ENCODE results near the gene SMYD5. TPM values are rescaled to one million over a fixed set of nuclear protein-coding genes. Genes with fewer than 3 reads are reported as not detected.

The SMYD5 gene
- total and polyA plus RNA-seq, 2 donors (not counting 3 experiments of a cell fraction or from before 2014, with no cell fraction given), result 16.2 to 31.7 TPM

DNA sequence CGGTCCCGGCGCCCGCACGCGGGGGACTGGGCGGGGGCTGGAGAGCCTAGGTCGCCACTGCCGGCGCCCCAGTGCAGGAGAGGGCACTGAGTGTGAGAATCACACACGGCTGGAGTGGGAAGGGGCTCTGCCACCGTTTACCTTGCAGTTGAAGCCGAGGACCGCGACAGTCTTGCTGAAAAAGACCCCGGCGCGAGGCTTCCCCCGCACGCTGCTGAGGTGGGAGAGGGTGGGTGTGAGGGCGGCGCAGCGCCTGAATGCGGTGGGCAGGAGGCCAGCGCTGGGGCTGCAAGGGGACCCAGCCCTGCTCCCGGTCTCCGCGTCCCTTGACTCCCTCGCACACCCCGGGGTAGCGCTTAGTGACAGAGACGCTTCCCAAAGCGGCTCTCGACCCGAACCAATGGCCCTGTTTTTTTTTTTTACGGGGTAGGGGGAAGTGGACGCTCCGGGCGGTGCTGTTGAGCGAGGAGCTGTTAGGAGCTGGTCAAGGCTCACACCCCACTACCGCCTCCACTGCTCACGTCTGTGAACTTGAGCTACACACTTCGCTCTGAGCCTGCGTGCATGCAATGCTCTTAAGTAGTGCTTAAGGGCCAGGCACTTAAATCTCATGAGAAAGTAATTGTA is 10.9 kb upstream of the SMYD5 start:
- Histone ChIP-seq H3K79me2 (ENCODE audit: control insufficient read depth, insufficient read depth, low read length) (no peaks in the 10 kb centered on the region), H3K4me3 (replicated peaks in 1 of 3; ENCODE audit: insufficient read depth in 1 of 3, low read depth in 1 of 3, low read length in 3 of 3) (no peak overlapping the region), H2AFZ (ENCODE audit: low read depth, low read length) (no peak overlapping the region), H3K27me3 (ENCODE audit: control insufficient read depth in 2 of 2, insufficient read depth in 2 of 2, low read length in 2 of 2) (peaks cover 40 to 56% of the 10 kb centered on the region in 2 experiments), H3K27ac (ENCODE audit: insufficient read depth, low read depth, low read length) (no peak overlapping the region), H3K36me3 (ENCODE audit: control insufficient read depth in 2 of 2, extremely low read depth in 1 of 2, insufficient read depth in 2 of 2, low read length in 2 of 2) (no peaks in the 10 kb centered on the region), H3K9ac (replicated peaks; ENCODE audit: extremely low read depth, insufficient read depth, low read length) (no peak overlapping the region), H4K20me1 (replicated peaks; ENCODE audit: control insufficient read depth, extremely low read depth, insufficient read depth, low read length) (no peaks in the 10 kb centered on the region), H3K4me1 (ENCODE audit: control insufficient read depth, extremely low read depth, insufficient read depth, low read length) (peaks cover 5% of the 10 kb centered on the region), H3K9me3 (replicated peaks; ENCODE audit: control insufficient read depth, insufficient read depth, low read length) (no peaks in the 10 kb centered on the region), H3K9me1 (replicated peaks; ENCODE audit: control insufficient read depth, extremely low read depth, insufficient read depth, low read length) (no peaks in the 10 kb centered on the region), H3K4me2 (ENCODE audit: insufficient read depth, low read length) (no peak overlapping the region)
- POLR2A ChIA-PET, result no interaction called here
- FAIRE-seq (no peak), DNase-seq (ENCODE audit: low read depth, low spot score) (no peak)
- CTCF ChIA-PET, result interaction anchor here (1.1 to 1.3 kb wide), 2 partner anchors 9 to 26 kb away, joined by 5 read pairs; no protein-coding TSS in a partner anchor
- dilution Hi-C loops (cut with MboI; ENCODE audit: extremely low pct_ligation_motif_present, low sequenced_read_pairs), result no loop called here
- BruUV-seq (replicated peaks), result no TSS peak
- TF ChIP-seq POLR2AphosphoS5 (IDR thresholded peaks at IDR 0.05; ENCODE audit: insufficient read depth, low read depth, low read length) (no peak), FOS (IDR thresholded peaks at IDR 0.05; ENCODE audit: borderline replicate concordance, insufficient read depth, low read length) (no peak), EZH2 (IDR thresholded peaks at IDR 0.05; ENCODE audit: borderline replicate concordance, low read depth, low read length, severe bottlenecking) (peak; percentile 99), POLR2A (IDR thresholded peaks at IDR 0.05; ENCODE audit: low read depth, low read length) (no peak), JUN (IDR thresholded peaks at IDR 0.05; ENCODE audit: borderline replicate concordance, insufficient read depth, insufficient read length, low read depth) (no peak)
- TF ChIP-seq, protein P1, sequence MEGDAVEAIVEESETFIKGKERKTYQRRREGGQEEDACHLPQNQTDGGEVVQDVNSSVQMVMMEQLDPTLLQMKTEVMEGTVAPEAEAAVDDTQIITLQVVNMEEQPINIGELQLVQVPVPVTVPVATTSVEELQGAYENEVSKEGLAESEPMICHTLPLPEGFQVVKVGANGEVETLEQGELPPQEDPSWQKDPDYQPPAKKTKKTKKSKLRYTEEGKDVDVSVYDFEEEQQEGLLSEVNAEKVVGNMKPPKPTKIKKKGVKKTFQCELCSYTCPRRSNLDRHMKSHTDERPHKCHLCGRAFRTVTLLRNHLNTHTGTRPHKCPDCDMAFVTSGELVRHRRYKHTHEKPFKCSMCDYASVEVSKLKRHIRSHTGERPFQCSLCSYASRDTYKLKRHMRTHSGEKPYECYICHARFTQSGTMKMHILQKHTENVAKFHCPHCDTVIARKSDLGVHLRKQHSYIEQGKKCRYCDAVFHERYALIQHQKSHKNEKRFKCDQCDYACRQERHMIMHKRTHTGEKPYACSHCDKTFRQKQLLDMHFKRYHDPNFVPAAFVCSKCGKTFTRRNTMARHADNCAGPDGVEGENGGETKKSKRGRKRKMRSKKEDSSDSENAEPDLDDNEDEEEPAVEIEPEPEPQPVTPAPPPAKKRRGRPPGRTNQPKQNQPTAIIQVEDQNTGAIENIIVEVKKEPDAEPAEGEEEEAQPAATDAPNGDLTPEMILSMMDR (IDR thresholded peaks at IDR 0.05; ENCODE audit: extremely low read depth in 1 of 2, insufficient read depth in 1 of 2, low read depth in 1 of 2, low read length in 2 of 2), result peak in 1 of 2 donors; percentile 1
- TF ChIP-seq, protein P2, sequence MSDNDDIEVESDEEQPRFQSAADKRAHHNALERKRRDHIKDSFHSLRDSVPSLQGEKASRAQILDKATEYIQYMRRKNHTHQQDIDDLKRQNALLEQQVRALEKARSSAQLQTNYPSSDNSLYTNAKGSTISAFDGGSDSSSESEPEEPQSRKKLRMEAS (IDR thresholded peaks at IDR 0.05; ENCODE audit: insufficient read depth, insufficient read length), result no peak
- intact Hi-C loops (cut with micrococcal nuclease), result no loop called here
